ENCODE data around the gene MAST4.
"Not testable (repeated sequence)": the region's sequence is repeated elsewhere in the genome, so short reads cannot be mapped to it uniquely, and the experiment has no call there.

The MAST4 gene

DNA sequence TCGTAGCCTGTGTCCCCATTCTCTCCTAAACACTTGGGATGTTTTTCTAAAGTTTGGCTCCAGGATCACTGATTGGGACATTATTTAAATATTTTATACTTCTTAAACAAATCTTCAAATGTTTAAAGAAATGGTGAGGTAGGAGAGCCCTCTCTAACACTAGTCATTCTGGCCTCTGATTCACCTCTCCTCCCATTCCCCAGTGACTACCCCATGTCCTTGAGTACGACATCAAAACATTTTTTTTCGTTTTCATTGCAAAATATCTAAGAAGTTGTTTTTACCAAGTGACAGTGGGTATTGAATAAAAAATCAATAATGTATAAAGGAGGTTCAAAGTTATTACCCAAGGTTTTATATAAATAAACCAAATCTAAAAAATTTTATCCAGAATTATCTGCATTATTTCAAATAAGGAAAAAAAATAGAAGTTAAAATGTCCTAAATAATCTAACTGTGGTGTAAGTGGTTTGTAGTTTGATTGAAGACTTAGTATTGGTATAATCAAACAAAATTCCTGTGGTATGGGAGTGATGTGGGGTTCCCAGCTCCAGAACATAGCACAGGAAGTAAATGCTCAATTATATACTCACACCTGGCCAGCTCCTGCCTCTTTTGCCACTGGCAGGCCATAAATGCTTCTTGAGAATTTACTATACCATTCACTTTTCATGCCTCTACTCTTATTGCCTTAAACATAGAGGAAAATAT is 51.1 kb downstream of the MAST4 start:
- no peak for DNase-seq (ENCODE audit: low read depth)

DNA sequence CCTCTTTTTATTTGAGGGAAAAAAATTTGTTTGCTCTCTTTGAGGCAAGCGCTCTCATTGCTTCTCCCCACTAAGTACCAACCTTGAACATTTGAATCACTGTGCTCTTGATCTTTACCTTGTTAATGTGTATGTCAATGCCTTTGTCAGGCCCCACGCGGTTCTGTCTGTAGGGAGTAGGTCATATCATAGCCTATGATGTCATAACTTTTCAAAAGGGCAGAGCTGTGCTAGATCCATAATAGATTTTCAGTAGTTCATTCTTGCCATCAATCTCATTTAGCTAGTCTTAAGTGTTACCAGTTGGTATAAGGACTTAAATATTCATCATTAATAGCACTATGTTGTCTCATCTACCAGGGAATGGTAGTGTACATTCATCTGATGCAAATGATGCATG is 56.6 kb downstream of the MAST4 start:
- DNase-seq (ENCODE audit: low read depth): no peak

DNA sequence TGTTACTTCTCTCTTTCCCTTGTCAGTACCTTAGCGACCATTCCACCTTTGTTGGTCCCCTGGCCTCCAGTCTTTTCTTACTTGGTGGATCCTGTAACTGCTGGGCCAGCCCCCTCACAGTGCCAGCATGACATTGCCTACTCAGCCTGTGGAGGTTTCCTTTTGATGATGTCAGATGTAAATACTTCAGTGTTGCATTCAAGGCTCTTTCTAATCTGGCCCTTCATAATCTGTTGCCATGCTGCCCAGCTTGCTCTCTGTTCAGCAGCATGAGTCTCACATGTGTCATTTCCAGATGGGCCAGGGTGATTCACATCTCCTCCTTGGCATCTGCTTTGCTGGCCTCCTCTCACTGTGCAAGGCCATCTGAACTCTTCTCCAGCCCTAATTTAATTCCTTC is 57.1 kb downstream of the MAST4 start:
- no peak for DNase-seq (ENCODE audit: low read depth)

DNA sequence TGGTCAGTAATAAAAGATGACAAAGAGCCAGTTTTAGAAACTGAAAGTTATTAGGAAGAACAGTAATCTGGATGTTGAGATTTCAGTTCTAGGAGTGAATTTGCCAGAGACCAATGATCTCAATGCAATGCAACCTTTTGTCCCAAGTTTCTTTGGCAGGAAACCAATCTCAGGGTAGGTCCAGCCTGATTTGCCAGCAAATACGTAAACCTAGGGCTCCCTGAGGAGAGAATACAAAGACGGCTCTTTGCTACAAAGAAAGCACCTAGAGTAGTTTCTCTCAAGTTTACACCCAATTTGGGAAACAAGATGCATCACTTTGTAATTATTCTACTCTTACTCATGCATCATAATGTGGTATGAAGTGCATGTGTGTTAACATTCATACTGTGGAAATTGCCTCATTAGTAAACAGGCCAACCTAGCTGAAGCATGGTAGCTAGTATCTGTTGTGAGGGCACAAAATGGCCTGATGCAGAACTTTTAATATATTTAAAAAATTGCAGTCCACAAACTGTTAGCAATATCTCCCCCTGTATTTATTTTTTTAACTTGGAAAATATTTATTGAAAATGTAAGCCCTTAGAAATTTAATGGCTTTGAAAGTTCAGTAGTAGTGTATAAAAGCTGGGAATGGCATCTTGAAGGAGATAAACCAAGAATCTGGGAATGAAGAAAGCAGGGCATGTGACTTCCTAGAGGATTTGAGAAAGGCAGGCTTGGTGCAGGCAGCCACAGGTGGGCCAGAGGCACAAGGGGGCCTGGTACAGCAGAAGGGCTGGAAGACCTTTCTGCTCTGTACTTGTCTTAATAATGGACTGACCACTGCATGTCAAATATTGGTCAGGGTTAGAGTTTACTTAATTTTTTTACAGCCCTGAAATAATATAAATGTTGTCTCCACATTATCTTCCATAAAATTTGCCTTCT is 59.5 kb downstream of the MAST4 start:
- DNase-seq (ENCODE audit: low read depth): no peak

DNA sequence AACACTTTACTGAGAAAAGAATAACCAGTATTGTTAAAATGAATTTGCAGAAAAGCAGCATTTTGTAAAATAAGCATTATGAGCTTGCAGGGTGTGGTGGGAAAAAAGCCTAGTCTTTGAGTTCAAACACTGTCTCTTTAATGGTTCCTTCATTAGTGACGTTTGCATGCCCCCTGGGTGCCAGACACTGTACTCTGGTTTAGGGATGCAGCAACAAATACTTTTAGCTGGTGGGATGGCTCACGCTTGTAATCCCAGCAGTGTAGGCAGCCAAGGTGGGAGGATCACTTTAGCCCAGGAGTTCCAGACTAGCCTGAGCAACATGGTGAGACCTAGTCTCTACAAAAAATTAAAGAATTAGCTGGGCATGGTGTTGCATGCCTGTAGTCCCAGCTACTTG is 62.3 kb downstream of the MAST4 start:
- no peak for DNase-seq (ENCODE audit: low read depth)

DNA sequence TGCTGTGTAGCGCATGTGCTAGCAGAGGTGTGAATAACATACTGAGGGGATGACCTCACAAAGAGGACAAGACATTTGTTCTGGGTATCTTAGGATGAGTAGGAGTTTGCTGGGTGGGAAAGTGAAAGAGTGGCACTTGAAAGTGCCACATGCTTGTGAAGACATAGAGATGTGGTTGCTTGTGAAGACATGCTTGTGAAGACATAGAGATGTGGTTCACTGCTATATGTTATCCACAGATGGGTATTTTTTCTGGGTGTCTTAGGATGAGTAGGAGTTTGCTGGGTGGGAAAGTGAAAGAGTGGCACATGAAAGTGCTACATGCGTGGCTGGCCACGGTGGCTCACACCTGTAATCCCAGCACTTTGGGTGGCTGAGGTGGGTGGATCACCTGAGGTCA is 63.6 kb downstream of the MAST4 start:
- DNase-seq (ENCODE audit: low read depth): no peak

DNA sequence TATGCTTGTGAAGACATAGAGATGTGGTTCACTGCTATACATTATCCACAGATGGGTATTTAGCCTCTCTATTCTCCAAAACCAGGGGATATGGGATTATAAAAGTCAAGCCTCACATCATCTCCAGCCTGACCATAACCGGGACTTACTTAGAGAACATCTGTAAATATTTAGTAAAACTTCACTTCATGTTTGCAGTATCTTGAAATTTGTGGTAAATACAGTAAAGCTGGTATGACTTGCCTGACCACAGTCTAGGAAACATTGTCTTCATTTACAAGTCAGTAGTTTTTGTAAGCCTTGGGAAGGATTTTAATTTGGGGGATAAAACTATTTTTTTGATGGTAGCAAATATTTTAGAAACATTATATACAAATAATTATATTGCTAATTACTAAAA is 64.2 kb downstream of the MAST4 start:
- DNase-seq (ENCODE audit: low read depth): no peak

DNA sequence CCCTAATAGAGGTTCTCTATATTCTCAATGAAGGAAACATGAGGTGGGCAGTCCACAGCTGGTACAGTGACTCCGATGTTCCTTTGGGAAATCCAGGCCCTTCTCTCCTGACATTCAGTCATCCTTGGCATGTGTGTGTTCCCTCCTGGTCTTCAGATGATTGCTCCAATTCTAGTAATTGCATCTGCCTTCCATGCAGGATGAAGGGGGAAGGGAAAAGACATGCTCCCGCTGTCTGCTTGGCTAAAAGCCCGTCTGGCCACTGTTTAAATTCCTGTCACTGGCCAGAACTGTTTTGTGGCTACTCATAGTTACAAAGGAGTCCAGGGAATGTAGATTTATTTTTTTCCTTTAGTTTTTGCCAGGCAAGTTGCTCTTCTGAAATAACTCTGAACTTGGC is 65.0 kb downstream of the MAST4 start:
- no peak for DNase-seq (ENCODE audit: low read depth)

DNA sequence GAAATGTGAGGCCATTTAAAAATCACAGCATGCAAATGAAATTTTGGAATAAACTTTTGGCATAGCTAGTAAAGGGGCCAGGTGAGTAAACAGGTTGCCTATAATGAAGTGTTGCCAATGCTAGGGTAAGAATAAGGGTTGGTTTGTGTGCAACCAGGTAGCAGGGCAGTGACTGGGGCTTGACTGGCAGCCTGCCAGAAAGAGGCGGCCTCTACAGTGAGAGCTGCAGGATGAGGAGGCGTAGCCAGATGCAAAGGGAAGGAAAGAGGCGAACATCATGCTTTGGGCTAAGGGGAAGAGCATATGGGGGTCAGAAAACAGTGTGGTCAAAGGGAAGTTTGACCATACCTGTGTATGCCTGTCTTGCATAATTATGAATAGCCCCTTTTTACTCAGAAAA is 70.6 kb downstream of the MAST4 start:
- no peak for DNase-seq (ENCODE audit: low read depth)

DNA sequence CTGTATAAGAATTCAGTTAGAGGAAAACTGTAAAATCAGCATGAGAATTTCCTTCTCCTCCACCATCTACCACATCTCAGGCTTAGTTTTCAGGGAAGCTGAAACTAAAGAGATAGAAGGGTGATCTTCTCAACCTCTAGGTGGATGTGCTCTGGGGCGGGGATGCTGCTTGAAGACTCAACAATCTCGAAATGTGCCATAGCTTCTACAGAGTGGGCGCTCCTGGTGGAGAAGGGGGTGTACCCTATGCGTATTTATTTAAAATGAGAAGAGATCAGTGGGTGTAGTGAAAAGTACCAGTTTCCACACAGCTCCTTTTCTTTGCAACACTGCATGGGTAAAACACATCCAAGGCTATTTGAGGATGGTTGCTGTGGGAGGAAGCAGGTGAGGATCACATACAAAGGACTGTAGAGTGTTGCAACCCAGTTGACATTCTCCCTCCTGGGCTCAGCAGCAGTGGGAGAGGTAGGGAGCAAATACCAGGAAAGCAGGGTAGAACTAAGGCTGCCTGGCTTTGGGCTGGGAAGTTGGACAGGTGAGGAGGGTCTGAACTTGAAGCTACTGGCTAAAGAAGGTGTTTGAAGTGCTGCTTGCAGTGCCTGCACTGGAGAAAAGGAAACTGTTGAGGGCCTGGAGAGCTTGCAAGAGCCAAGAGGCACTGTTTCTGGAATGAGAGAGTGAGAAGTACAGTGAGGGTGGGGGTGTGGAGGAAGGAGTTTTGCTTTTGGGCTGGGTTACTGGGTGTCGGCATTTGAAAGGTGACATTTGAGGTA is 73.1 kb downstream of the MAST4 start:
- no peak for DNase-seq (ENCODE audit: low read depth)

DNA sequence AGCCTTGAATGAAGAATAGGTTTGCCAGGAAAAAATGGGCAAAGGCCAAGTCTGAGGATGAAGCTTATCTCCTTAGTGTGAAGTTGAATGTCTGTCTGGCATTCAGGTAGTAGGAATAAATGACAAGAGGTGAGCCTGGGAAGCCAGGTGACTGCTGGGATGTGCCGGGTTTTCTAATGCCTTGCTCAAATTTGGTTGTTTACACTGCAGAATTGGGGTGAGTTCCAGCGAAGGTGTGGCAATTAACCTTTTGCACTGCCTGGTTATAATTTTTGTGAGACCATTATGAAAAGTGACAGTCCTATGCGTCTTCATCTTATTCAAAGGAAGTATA is 73.6 kb downstream of the MAST4 start:
- DNase-seq (ENCODE audit: low read depth): no peak

DNA sequence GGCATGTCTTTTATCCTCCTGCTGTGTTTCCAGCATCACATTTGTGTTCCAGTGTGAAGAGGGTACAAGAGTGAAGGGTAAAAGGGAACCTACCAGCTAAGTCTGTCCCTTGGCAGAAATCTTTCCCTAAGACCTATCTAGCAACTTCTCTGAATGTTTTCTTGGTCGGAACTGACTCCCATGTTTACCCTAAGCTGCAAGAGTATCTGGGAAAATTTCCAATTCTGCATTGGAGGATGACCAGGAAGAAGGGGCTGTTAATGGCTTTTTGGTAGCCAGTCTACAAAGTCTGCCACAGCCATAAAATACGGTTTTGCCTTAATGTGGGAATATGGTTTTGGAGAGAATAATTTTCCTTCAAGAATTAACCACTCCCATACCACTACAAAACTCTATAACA is 75.1 kb downstream of the MAST4 start:
- DNase-seq (ENCODE audit: low read depth): no peak

DNA sequence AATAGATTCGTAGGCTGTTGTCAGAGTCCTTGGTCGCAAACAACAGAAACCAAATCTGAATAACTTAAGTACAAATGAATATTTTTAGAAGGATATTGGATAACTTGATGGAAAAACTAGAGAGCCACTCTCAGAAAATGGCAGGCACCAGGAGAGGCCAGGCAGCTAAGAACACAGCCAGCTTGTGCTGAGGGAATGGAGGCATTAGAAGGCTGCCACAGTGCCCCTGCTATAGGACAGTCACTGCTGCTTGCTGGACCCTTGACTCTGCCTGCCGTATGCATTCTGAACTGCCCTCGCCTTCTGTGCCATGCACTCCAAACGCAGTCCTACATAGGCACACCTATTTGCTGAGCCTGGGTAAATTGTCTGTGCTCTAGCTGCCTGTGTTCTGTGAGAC is 78.6 kb downstream of the MAST4 start:
- DNase-seq (ENCODE audit: low read depth): no peak

DNA sequence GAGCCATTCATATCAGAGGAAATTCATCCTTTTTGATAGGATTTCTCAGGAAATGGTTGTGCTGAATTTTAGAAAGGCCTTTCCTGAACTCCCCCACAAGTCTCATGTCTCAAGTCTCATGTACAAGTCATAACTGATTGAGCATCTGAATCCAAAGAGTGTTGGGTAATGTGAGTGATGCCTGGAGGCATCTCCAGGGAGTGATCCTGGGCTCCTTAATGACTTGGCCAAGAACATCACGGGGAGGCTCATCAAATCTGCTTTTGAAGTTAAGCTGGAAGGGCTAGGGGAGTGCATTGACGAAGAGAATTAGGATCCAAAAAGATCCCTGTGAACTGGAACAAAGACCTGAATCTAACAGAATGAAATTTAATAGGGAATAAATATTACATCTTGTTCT is 79.2 kb downstream of the MAST4 start:
- no peak for DNase-seq (ENCODE audit: low read depth)

DNA sequence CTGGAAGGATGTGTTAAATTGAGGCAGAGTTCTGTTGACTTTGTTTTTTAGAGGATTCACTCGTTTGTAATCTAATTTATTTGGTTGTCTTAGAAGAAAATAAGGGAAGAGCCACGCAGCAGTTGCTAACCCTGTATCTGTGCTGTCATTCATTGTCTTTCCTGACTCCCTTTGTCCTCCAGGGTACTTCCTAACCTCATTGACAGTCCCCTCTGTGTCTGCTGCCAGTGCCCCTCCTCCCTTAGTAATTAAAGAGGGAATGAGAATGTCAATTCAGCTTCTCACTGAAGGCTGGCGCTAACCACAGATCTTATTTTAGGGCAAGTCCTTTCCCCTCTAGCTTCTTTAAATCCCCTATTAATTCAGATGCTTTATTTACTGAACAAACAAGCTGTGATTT is 84.0 kb downstream of the MAST4 start:
- no peak for DNase-seq (ENCODE audit: low read depth)

DNA sequence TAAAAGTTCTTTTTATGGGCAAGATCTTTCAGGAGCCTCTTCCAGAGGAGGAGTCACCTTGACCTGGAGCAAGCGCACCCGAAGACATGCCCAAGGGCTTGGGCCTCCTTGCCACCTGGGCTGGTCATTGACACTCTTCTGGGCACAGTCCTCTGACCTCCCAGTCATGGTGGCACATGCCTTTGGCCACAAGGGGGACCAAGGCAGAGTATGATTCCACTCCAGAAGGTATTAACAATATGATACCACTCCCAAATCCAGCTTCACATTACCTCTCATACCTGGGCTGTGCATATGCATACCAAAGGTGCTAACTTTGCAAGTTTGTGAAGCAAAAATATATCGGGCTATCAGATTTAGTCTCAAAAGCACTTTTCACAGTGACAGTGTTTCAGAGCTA is 84.6 kb downstream of the MAST4 start:
- no peak for DNase-seq (ENCODE audit: low read depth)

DNA sequence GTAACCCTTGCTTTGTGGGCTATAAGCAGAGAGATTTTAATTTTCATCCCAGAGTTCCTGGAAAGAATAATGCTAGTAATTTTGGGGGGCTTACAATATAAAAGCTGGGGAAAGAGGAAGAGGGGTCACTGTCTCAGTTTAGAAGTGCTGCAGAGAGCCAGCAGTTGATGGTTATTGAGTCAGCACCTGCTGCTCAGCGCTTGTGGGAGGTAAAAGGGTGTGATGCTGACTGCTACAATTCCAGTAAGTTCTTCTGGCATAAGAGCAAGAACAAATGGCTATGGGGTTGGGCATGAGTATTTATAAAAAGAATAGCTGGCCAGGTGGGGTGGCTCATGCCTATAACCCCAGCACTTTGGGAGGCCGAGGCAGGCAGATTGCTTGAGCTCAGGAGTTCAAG is 88.5 kb downstream of the MAST4 start:
- DNase-seq (ENCODE audit: low read depth): no peak

DNA sequence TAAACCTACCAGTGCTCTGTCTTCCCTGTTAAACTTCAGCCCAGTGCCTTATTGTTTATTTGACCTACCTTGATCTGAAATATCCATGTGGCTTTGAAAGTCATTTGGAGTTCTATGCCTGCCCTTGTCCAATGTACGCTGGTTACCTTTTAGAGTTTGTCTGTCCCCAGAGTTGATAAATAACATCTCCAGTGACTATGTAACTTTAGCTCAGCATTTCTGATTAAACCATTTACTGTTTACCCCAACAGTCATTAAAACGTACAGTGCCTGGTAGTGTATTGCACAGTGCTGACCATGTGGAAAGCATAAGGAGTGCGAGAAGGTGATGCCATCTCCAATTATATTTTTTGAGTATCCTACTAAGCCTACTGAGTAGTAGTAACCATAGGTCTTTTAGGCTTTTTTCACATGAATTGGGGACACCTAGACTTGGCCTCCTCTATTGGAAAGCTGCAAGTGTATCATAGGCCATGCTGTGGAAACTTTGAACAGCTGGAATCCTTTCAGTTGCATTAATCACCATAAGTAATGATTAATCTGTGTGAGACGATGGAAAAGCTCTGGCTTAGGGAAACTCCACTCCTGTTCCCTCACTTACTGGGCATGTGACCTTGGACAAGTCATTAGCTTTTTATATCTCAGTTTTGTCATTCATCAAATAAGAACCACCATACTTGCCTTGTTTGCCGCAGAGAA is 93.5 kb downstream of the MAST4 start:
- no peak for DNase-seq (ENCODE audit: low read depth)

DNA sequence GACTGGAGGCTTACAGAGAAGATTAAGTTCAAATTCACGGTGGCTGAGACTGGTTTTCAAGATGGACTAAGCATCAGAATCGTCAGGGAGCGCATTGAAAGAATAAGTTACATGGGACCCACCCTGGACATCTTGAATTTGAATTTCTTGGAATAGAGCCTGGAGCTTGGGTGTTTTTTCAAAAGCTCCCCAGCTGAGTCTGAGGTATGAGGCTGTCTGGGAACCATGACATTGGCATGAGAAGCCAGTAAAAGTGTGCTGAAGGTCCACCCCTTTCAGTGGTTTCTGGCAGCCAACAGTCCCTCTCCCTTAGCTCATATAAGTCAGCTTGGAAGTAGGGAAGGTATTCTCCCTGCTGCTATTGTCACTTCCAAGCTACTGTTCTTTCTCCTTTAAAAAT is 97.8 kb downstream of the MAST4 start:
- no peak for DNase-seq (ENCODE audit: low read depth)

DNA sequence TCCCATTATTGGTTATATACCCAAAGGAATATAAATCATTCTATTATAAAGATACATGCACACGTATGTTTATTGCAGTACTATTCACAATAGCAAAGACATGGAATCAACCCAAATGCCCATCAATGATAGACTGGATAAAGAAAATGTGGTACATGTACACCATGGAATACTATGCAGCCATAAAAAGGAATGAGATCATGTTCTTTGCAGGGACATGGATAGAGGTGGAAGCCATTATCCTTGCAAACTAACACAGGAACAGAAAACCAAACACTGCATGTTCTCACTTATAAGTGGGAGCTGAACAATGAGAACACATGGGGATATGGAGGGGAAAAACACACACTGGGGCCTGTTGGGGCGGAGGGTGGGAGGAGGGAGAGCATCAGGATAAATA is 99.6 kb downstream of the MAST4 start:
- not testable (repeated sequence) for DNase-seq (ENCODE audit: low read depth)

DNA sequence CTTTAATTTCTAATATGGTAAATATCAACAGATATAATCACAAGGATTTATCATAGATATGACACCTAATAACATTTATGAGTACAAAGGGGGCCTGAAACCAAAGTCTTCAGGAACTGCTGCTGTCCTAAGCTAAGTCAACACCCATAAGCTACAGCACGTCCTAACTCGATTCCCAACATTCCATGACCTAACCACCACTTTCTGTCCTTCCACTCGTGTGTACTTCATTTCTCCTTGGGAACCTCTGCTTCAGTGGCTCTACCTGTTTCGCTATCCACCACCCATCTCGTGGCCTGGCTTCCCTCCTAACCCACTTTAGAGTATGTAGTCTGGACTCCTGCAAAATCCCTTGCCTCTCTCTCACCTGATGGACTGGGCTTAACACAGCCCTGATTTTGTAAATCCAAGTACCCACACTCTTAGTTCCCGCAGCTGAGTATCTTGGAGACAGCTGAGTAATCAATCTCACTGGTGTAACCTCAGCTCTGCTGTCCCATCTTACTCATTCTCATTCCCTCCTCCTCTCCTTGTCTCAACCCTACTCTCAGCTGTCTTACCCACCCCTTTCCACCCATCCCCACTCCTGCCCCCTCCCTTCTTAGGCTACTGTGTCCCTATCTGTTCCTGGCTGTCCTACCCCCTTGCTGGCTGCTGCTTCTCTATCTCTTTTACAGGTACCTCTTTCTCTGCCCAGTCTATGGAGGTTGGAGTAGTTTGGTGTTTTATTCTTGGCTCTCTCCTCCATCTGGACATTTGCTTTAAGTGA is 101.8 kb downstream of the MAST4 start:
- no peak for DNase-seq (ENCODE audit: low read depth)

DNA sequence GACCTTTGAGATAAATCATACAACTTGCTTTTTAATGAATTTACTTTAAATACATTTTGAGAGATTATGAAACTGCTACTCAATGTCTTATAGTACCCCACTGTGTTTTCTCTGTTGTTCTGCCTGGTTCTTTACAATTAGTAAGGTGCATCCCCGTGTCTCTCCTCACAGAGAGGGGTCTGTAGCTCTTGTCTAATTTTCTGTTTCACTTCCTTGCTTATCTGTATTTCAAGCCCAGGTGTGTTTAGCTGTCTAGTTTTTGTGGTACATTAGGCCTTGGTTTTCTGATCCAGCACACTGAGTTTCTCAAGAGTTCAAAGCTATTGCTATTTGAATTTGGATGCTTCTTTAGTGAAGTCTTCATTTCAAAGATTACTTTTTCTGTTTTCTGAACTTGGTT is 105.1 kb downstream of the MAST4 start:
- DNase-seq (ENCODE audit: low read depth): no peak
